ENCODE measurements around the gene ADAP1.

ADAP1 gene

GRCh38 chr7:865921-866320, 88.6 kb downstream of the ADAP1 start:
- no peaks in the 10 kb centered on the region for H3K4me1 ChIP-seq (ENCODE audit: control insufficient read depth, insufficient read depth, low read length)
- H3K27ac ChIP-seq (ENCODE audit: extremely low read depth, low read depth, low read length) = no peak overlapping the region
- ChIA-PET POLR2A (no interaction called here), CTCF (no interaction called here)
- TF ChIP-seq ZNF280C (tag by site-specific recombination; IDR thresholded peaks at IDR 0.05) (no peak), PRDM1 (tag by site-specific recombination; IDR thresholded peaks at IDR 0.05) (no peak), SCRT2 (tag by site-specific recombination; IDR thresholded peaks at IDR 0.05) (no peak), ZNF404 (tag by site-specific recombination; IDR thresholded peaks at IDR 0.05) (no peak), ZNF23 (tag by site-specific recombination; IDR thresholded peaks at IDR 0.05; ENCODE audit: borderline replicate concordance) (no peak), ZXDB (tag by site-specific recombination; IDR thresholded peaks at IDR 0.05) (no peak), ZNF16 (tag by site-specific recombination; IDR thresholded peaks at IDR 0.05; ENCODE audit: low read depth) (no peak), ZNF654 (tag by site-specific recombination; IDR thresholded peaks at IDR 0.05; ENCODE audit: low read depth) (no peak), SP2 (tag by site-specific recombination; IDR thresholded peaks at IDR 0.05) (no peak), ZNF48 (tag by site-specific recombination; IDR thresholded peaks at IDR 0.05) (no peak), ZNF629 (tag by site-specific recombination; IDR thresholded peaks at IDR 0.05) (no peak), ZNF18 (tag by site-specific recombination; IDR thresholded peaks at IDR 0.05) (no peak), ZNF112 (tag by site-specific recombination; IDR thresholded peaks at IDR 0.05) (no peak), ZNF146 (tag by site-specific recombination; IDR thresholded peaks at IDR 0.05) (no peak), ZNF677 (tag by site-specific recombination; IDR thresholded peaks at IDR 0.05) (no peak), ZNF169 (tag by site-specific recombination; IDR thresholded peaks at IDR 0.05) (no peak), RBAK (tag by site-specific recombination; IDR thresholded peaks at IDR 0.05) (no peak)
- H3K9me3 ChIP-seq (ENCODE audit: control insufficient read depth, insufficient read depth, low read depth, low read length) = no peaks in the 10 kb centered on the region
- H3K4me3 ChIP-seq (ENCODE audit: low read depth, low read length) = no peak overlapping the region
- H3K36me3 ChIP-seq (ENCODE audit: control insufficient read depth in 2 of 2, insufficient read depth in 1 of 2, low read length in 2 of 2) = peaks cover 24 to 67% of the 10 kb centered on the region in 2 experiments

- H3K9me3 ChIP-seq (ENCODE audit: control insufficient read depth, insufficient read depth, low read depth, low read length) = no peaks in the 10 kb centered on the region
- TF ChIP-seq ZNF202 (tag by site-specific recombination; IDR thresholded peaks at IDR 0.05; ENCODE audit: borderline replicate concordance) = no peak
- no peak for TF ChIP-seq HOXD13 (CRISPR knock-in tag; IDR thresholded peaks at IDR 0.05; ENCODE audit: borderline replicate concordance)
- TF ChIP-seq ZSCAN5A (tag by site-specific recombination; IDR thresholded peaks at IDR 0.05) = no peak
- no peak for TF ChIP-seq ZNF837 (tag by site-specific recombination; IDR thresholded peaks at IDR 0.05)
- no peak for TF ChIP-seq ZNF560 (tag by site-specific recombination; IDR thresholded peaks at IDR 0.05; ENCODE audit: borderline replicate concordance)
- CTCF ChIA-PET = interaction anchor here (0.6 to 2.6 kb wide), 2 partner anchors 10 to 73 kb away, joined by 4 to 8 read pairs; no protein-coding TSS in a partner anchor
- H3K36me3 ChIP-seq (ENCODE audit: control insufficient read depth in 2 of 2, insufficient read depth in 1 of 2, low read length in 2 of 2) = peaks cover 15 to 76% of the 10 kb centered on the region in 2 experiments
- H3K27ac ChIP-seq (ENCODE audit: extremely low read depth, low read depth, low read length) = no peak overlapping the region
- H3K4me3 ChIP-seq (ENCODE audit: low read depth, low read length) = no peak overlapping the region
- no peaks in the 10 kb centered on the region for H3K4me1 ChIP-seq (ENCODE audit: control insufficient read depth, insufficient read depth, low read length)
- POLR2A ChIA-PET = interaction anchor here (0.8 kb wide), 1 partner anchor 521 kb away, joined by 3 read pairs; no protein-coding TSS in a partner anchor
Measured at GRCh38 chr7:863106-863505, 91.4 kb downstream of the ADAP1 start.
